NOMO-1 treated with DMSO at 0.1 percent for 48 hours (cell line): ENCODE data around the gene PPP6R3.

Source experiments
- DNase-seq: peaks from one replicate; lab custom pipeline; 2025; ENCODE audit not compliant: unreplicated experiment; lab: John Stamatoyannopoulos, UW

The PPP6R3 gene

DNA sequence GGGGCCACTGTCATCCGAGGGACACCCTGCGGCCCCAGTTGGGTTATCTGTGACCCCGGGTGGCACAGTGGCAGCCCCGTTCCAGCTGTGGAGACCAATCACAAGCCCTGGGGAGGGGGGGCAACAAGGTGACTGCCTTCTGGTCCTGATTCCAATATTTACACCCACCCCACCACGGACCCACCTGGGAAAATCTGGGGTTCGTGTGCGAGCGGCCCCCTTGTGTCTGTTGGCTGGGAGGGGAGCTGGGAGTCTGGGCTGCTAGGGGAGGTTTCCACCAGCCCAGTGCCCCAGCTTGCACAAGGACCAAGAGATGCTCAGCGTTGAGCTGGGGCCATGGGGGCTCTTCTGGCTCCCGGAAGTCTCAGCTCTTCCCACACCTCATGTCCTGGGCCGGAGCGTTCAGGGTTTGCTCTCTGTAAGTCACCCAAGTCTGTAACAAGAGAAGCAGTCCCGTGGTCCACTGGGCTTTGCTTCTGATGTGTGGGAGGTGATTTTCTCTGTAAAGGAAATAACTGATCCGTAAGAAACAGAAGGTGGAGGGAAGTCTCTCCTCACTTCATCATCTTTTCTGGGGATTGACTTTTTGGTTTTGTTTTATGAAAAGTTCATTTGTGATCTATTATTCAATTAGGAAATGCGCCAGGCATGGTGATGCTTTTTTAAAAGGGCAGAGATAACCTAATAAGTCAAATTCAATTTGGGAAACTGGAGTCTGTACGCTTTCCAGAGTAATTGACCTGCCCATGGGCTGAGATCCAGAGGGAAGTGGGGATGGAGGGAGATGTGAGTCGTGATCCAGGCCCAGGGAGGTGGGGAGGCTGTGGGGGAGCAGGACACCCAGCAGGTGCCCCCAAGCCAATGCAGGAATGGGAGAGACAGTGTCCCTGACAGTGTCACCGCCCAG, 201.4 kb downstream of the PPP6R3 start:
- no peak for DNase-seq

DNA sequence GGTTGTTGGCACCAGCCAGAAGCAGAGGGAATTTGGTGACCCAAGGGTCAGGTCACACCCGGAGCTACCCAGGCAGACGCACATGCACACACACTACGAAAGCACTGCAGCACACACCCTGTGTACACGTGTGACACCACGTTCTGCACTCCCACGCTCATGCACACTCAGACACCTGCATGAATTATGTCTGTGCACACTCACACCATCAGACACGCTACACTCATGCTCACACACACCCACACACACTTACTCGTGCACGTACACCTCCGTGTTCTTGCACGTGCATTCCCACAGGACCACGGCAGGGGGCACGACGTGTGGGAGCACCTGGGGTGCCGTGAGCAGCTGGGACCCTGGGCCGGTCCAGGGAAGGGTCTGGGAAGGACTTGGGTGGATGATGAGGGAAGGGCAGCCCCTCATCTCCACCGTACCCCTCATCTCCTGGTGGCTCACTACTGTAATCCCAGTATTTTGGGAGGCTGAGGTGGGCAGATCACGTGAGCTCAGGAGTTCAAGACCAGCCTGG, 203.0 kb downstream of the PPP6R3 start:
- DNase-seq: no peak

DNA sequence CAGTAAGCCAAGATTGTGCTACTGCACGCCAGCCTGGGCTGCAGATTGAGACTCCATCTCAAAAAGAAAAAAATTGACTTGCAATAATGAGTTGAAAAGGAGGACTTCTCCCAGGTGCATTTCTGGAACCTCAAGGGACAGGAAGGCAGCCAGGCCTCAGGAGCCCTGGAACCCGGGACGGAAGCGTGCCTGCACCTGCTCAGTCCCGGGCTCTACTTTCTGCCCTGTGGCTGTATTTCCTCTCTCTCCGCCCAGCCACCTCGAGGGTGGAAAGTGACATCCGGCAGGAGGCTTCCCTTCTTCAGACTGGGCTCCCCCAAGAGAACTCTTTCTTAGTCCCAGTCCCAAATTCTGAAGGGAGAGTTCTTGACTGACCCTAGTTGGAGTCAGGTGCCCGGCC, 203.6 kb downstream of the PPP6R3 start:
- DNase-seq: no peak

DNA sequence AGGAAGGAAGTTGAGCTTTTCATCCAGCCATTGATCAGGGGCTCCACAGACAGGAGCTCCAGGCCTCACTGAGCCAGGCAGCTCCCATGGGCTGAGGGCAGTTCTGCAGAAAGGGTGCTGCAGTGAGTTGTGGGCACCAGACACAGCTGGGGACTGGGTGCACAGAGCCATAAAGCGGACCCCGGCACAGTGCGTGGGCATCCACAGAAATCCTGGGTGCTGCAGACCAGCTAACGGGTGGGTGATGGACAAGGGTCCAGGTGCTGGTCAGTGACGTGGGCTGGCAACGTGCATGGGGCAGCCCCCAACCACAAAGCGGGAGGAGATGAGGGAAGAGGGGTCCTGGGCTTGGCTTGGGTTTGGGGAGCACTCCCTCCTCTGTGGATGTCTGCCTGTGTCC, 204.4 kb downstream of the PPP6R3 start:
- no peak for DNase-seq
